Left hindlimb (tissue), 1 donor: ENCODE results near the gene TBC1D20.
A peak's percentile ranks its signal among the peaks of the same experiment; 100 is the strongest.
"Not testable (repeated sequence)": the region's sequence is repeated elsewhere in the genome, so short reads cannot be mapped to it uniquely, and the experiment has no call there.

Experiments used
- DNase-seq: peaks from one replicate; pipeline ENCODE4 v3.0.0-alpha.2; 2018

TBC1D20 gene

GRCh38 chr20:475463-476357 lies 13.4 kb upstream of the TBC1D20 start:
- peak; percentile 46 for DNase-seq

- no peak for DNase-seq
These were observed 12.2 kb upstream of the TBC1D20 start for GRCh38 chr20:474581-474980.

- DNase-seq = no peak
These were observed 10.6 kb upstream of the TBC1D20 start for GRCh38 chr20:472889-473292.

GRCh38 chr20:472137-472846 lies 10.0 kb upstream of the TBC1D20 start:
- no peak for DNase-seq

- no peak for DNase-seq
These were observed 7.6 kb upstream of the TBC1D20 start for GRCh38 chr20:469746-470490.

- no peak for DNase-seq
These were observed 5.4 kb upstream of the TBC1D20 start for GRCh38 chr20:467755-468154.

GRCh38 chr20:461254-462198 lies 807 bp downstream of the TBC1D20 start:
- DNase-seq = peak; percentile 72

- DNase-seq = no peak
These were observed 1.6 kb downstream of the TBC1D20 start for GRCh38 chr20:460707-461106.

- DNase-seq = no peak
These were observed 2.2 kb downstream of the TBC1D20 start for GRCh38 chr20:460180-460579.

GRCh38 chr20:458776-459175 lies 3.6 kb downstream of the TBC1D20 start:
- DNase-seq = no peak

- DNase-seq = no peak
These were observed 7.4 kb downstream of the TBC1D20 start for GRCh38 chr20:454951-455350.

- DNase-seq = not testable (repeated sequence)
These were observed 10.3 kb downstream of the TBC1D20 start for GRCh38 chr20:452021-452420.

GRCh38 chr20:445514-446336 lies 16.6 kb downstream of the TBC1D20 start:
- DNase-seq = no peak

- DNase-seq = no peak
These were observed 17.4 kb downstream of the TBC1D20 start for GRCh38 chr20:444862-445426.

GRCh38 chr20:444117-444516 lies 18.2 kb downstream of the TBC1D20 start:
- no peak for DNase-seq

- DNase-seq = no peak
These were observed 19.0 kb downstream of the TBC1D20 start for GRCh38 chr20:443223-443775.

GRCh38 chr20:440636-441035 lies 21.7 kb downstream of the TBC1D20 start:
- no peak for DNase-seq

GRCh38 chr20:440148-440547 lies 22.2 kb downstream of the TBC1D20 start:
- no peak for DNase-seq

GRCh38 chr20:438571-439469 lies 23.5 kb downstream of the TBC1D20 start:
- no peak for DNase-seq
